Peyer's patch (tissue), 4 donors: ENCODE results near the gene SLC25A6.

Experiments
- POLR2A ChIP-seq, 2 donors: fragments of 450-650 bp; IDR thresholded peaks; one replicate each; pipeline ENCODE4 v1.5.1; 2017; ENCODE audit warnings: antibody characterized with exemption in 2 of 2, mild to moderate bottlenecking in 2 of 2, moderate library complexity in 2 of 2
- TF ChIP-seq, protein P1 (sequence below), 6 experiments: fragments of 450-650 bp in 4 of 6; fragments of 200-600 bp in 2 of 6; sonication (generic) in 1 of 6; IDR thresholded peaks; one replicate each; pipeline ENCODE4 v1.5.1; 2017 to 2019; ENCODE audit warnings: antibody characterized with exemption in 6 of 6, mild to moderate bottlenecking in 3 of 6, moderate library complexity in 1 of 6

DNA sequence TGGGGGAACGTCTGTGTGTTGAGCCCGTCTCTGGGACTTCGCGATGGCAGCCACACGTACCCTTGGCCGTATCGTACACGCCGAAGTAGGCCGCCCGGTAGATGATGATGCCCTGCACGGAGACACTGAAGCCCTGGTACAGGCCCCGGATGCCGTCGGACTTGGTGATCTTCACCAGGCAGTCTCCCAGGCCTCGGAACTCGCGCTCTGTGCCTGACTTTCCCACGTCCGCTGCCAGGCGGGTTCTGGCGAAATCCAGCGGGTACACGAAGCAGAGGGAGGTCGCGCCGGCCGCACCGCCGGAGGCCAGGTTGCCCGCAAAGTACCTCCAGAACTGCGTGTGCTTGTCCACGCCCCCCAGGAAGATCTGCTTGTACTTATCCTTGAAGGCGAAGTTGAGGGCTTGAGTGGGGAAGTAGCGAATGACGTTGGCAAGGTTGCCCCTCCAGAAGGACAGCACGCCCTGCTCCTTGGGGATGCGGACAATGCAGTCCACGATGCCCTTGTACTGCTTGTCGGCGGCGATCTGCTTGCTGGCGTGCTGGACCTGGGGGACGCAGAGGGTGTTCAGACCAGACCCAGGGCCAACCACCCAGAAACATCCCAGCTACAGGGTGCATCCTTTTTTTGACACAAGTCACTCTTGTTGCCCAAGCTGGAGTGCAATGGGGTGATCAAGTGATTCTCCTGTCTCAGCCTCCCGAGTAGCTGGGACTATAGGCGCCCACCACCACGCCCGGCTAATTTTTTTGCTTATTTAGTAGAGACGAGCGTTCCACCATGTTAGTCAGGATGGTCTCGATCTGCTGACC is 2.5 kb downstream of the SLC25A6 start:
- TF ChIP-seq, protein P1, sequence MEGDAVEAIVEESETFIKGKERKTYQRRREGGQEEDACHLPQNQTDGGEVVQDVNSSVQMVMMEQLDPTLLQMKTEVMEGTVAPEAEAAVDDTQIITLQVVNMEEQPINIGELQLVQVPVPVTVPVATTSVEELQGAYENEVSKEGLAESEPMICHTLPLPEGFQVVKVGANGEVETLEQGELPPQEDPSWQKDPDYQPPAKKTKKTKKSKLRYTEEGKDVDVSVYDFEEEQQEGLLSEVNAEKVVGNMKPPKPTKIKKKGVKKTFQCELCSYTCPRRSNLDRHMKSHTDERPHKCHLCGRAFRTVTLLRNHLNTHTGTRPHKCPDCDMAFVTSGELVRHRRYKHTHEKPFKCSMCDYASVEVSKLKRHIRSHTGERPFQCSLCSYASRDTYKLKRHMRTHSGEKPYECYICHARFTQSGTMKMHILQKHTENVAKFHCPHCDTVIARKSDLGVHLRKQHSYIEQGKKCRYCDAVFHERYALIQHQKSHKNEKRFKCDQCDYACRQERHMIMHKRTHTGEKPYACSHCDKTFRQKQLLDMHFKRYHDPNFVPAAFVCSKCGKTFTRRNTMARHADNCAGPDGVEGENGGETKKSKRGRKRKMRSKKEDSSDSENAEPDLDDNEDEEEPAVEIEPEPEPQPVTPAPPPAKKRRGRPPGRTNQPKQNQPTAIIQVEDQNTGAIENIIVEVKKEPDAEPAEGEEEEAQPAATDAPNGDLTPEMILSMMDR (IDR thresholded peaks at IDR 0.05), result no peak
- TF ChIP-seq POLR2A (IDR thresholded peaks at IDR 0.05), result no peak
